ENCODE measurements around the gene MYL12B. TPM values are rescaled to one million over a fixed set of nuclear protein-coding genes. Genes with fewer than 3 reads are reported as not detected.

Gene MYL12B
- polyA plus RNA-seq, 2 of the 4 experiments (the other 2 are of a cell fraction): 419 to 498 TPM

DNA sequence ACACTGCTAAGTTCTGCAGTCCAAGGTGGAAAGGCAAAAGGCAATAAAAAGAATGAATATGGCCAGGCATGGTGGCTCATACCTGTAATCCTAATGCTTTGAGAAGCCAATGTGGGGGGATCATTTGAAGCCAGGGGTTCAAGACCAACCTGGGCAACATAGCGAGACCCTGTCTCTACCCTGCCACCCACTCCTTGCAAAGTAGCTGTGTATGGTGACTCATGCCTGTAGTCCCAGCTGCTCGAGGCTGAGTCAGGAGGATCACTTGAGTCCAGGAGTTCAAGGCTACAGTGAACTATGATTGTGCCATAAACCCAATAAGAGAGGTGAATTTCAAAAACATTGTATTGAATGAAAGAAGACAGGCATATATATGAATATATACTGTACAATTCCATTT lies 2.4 kb downstream of the MYL12B start:
- Histone ChIP-seq H3K4me3 (peak overlapping the region; percentile 94; the same call in 1 of the 3 replicates), H3K4me1 (peaks cover 59% of the 10 kb centered on the region), H3K9me3 (no peaks in the 10 kb centered on the region), H3K4me2 (peak overlapping the region; percentile 94), H3K27ac (no peak overlapping the region)
- TF ChIP-seq ZNF302 (CRISPR knock-in tag; IDR thresholded peaks at IDR 0.05) (no peak), EP300 (IDR thresholded peaks at IDR 0.05) (no peak), SMC3 (IDR thresholded peaks at IDR 0.05) (no peak), FOSL2 (IDR thresholded peaks at IDR 0.05) (no peak), FOSL2 (CRISPR knock-in tag; IDR thresholded peaks at IDR 0.05) (peak; percentile 62), RNF2 (IDR thresholded peaks at IDR 0.05; ENCODE audit: borderline replicate concordance, low read depth) (no peak), PHF8 (IDR thresholded peaks at IDR 0.05; ENCODE audit: borderline replicate concordance, low read depth) (no peak)
- POLR2A ChIA-PET: no interaction called here
- DNase-seq (ENCODE audit: low read depth in 1 of 2, low spot score in 1 of 2) (peak in 1 of 2 experiments; percentile 30), FAIRE-seq (no peak), ATAC-seq (no peak)
- CTCF ChIA-PET: interaction anchor here (0.6 to 1.2 kb wide), 3 partner anchors 12 to 721 kb away, joined by 3 to 4 read pairs (median 3); no protein-coding TSS in a partner anchor
- WGBS (ENCODE audit: missing lambda C conversion rate): 41% methylated on average over 2 of the region's 2 CpGs

DNA sequence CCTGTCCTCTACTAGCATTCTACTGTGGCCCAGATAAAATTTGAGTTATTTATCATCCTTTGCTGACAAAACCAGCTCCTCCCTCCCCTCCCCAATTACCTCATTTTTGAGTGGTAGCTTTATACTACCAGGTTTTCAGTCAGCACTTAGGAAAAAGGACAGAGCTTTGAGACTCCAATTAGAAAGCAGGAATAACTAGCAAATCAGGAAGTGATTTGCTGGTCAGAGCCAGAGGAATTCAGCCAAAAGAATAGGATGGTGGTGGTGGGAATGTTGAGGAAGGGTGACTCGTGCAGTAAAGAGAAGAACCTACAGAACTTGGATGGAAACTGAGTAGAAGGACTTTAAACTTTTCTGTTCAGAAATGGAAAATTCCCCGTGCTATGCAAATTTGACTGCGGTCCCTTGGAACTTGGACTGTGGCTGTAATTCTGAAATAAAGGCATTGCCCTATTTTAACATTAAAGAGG lies 3.7 kb downstream of the MYL12B start:
- ATAC-seq (no peak), DNase-seq (ENCODE audit: low read depth in 1 of 2, low spot score in 1 of 2) (no peak), FAIRE-seq (no peak)
- POLR2A ChIA-PET: no interaction called here
- Histone ChIP-seq H3K27ac (no peak overlapping the region), H3K4me3 (no peak overlapping the region), H3K4me1 (peaks cover 64% of the 10 kb centered on the region), H3K9me3 (no peaks in the 10 kb centered on the region), H3K4me2 (peak overlapping the region; percentile 94)
- no peak for TF ChIP-seq RFX5 (IDR thresholded peaks at IDR 0.05)
- TF ChIP-seq, protein P1, sequence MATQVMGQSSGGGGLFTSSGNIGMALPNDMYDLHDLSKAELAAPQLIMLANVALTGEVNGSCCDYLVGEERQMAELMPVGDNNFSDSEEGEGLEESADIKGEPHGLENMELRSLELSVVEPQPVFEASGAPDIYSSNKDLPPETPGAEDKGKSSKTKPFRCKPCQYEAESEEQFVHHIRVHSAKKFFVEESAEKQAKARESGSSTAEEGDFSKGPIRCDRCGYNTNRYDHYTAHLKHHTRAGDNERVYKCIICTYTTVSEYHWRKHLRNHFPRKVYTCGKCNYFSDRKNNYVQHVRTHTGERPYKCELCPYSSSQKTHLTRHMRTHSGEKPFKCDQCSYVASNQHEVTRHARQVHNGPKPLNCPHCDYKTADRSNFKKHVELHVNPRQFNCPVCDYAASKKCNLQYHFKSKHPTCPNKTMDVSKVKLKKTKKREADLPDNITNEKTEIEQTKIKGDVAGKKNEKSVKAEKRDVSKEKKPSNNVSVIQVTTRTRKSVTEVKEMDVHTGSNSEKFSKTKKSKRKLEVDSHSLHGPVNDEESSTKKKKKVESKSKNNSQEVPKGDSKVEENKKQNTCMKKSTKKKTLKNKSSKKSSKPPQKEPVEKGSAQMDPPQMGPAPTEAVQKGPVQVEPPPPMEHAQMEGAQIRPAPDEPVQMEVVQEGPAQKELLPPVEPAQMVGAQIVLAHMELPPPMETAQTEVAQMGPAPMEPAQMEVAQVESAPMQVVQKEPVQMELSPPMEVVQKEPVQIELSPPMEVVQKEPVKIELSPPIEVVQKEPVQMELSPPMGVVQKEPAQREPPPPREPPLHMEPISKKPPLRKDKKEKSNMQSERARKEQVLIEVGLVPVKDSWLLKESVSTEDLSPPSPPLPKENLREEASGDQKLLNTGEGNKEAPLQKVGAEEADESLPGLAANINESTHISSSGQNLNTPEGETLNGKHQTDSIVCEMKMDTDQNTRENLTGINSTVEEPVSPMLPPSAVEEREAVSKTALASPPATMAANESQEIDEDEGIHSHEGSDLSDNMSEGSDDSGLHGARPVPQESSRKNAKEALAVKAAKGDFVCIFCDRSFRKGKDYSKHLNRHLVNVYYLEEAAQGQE (IDR thresholded peaks at IDR 0.05): peak; percentile 49
- 78% methylated on average over 3 of the region's 3 CpGs for WGBS (ENCODE audit: missing lambda C conversion rate)
- CTCF ChIA-PET: interaction anchor here (1.0 kb wide), 1 partner anchor 401 kb away, joined by 3 read pairs; no protein-coding TSS in a partner anchor

DNA sequence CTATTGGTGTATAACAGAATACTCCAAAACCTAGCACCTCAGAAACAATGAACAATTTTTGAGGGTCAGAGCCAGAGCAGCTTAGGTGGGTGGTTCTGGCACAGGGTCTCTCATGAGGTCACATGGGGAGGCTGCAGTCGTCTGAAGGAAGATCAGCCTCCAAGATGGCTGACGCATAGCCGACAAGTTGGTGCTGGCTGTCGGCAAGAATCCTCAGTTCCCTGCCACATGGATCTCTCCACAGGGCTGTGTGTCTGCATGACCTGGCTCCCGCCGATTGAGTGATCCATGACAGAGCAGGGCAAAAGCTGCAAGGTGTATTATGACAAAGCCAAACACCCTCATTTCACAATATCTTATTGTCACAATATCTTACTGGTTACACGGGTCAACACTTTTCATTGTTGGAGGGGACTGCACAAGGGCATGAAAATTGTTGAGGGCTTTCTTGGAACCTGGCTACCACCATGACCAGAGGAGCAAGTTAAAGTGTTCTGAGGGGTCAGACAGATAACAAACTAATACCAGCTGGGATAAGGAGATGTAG lies 4.2 kb downstream of the MYL12B start:
- WGBS (ENCODE audit: missing lambda C conversion rate): 59% methylated on average over 7 of the region's 7 CpGs
- no peak overlapping the region for H3K27ac ChIP-seq
- POLR2A ChIA-PET: no interaction called here

More for the DNA sequence above, 4.2 kb downstream of the MYL12B start:
- H3K4me1 ChIP-seq: peaks cover 63% of the 10 kb centered on the region
- no peak for DNase-seq (ENCODE audit: low read depth in 1 of 2, low spot score in 1 of 2)
- CTCF ChIA-PET: no interaction called here
- no peak overlapping the region for H3K4me3 ChIP-seq
- H3K4me2 ChIP-seq: peak overlapping the region; percentile 94
- no peak for ATAC-seq
- no peak for FAIRE-seq
- TF ChIP-seq RARB (CRISPR knock-in tag; IDR thresholded peaks at IDR 0.05) (no peak), FOXS1 (CRISPR knock-in tag; IDR thresholded peaks at IDR 0.05) (no peak), ESRRA (IDR thresholded peaks at IDR 0.05; ENCODE audit: borderline replicate concordance, low read length) (no peak), ZFP36 (IDR thresholded peaks at IDR 0.05; ENCODE audit: borderline replicate concordance, partially characterized antibody) (no peak), EHF (CRISPR knock-in tag; IDR thresholded peaks at IDR 0.05) (no peak), RCOR1 (IDR thresholded peaks at IDR 0.05; ENCODE audit: low read depth, low read length) (no peak), CBX8 (IDR thresholded peaks at IDR 0.05) (no peak), FOSL2 (IDR thresholded peaks at IDR 0.05) (no peak), FOSL2 (CRISPR knock-in tag; IDR thresholded peaks at IDR 0.05) (no peak), GATA3 (IDR thresholded peaks at IDR 0.05; ENCODE audit: borderline replicate concordance) (no peak), KDM1A (IDR thresholded peaks at IDR 0.05; ENCODE audit: low read depth) (no peak), CHD2 (IDR thresholded peaks at IDR 0.05; ENCODE audit: low read length, partially characterized antibody) (no peak), POLR2A (IDR thresholded peaks at IDR 0.05; ENCODE audit: low read length) (no peak), BHLHE40 (IDR thresholded peaks at IDR 0.05; ENCODE audit: low read depth, low read length) (no peak), KDM5A (IDR thresholded peaks at IDR 0.05) (no peak)
- TF ChIP-seq, protein P2, sequence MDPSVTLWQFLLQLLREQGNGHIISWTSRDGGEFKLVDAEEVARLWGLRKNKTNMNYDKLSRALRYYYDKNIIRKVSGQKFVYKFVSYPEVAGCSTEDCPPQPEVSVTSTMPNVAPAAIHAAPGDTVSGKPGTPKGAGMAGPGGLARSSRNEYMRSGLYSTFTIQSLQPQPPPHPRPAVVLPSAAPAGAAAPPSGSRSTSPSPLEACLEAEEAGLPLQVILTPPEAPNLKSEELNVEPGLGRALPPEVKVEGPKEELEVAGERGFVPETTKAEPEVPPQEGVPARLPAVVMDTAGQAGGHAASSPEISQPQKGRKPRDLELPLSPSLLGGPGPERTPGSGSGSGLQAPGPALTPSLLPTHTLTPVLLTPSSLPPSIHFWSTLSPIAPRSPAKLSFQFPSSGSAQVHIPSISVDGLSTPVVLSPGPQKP (IDR thresholded peaks at IDR 0.05; ENCODE audit: low read depth, low read length): no peak
- TF ChIP-seq, protein P3, sequence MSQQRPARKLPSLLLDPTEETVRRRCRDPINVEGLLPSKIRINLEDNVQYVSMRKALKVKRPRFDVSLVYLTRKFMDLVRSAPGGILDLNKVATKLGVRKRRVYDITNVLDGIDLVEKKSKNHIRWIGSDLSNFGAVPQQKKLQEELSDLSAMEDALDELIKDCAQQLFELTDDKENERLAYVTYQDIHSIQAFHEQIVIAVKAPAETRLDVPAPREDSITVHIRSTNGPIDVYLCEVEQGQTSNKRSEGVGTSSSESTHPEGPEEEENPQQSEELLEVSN (IDR thresholded peaks at IDR 0.05; ENCODE audit: borderline replicate concordance, low read depth): no peak
- TF ChIP-seq, protein P4, sequence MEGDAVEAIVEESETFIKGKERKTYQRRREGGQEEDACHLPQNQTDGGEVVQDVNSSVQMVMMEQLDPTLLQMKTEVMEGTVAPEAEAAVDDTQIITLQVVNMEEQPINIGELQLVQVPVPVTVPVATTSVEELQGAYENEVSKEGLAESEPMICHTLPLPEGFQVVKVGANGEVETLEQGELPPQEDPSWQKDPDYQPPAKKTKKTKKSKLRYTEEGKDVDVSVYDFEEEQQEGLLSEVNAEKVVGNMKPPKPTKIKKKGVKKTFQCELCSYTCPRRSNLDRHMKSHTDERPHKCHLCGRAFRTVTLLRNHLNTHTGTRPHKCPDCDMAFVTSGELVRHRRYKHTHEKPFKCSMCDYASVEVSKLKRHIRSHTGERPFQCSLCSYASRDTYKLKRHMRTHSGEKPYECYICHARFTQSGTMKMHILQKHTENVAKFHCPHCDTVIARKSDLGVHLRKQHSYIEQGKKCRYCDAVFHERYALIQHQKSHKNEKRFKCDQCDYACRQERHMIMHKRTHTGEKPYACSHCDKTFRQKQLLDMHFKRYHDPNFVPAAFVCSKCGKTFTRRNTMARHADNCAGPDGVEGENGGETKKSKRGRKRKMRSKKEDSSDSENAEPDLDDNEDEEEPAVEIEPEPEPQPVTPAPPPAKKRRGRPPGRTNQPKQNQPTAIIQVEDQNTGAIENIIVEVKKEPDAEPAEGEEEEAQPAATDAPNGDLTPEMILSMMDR (IDR thresholded peaks at IDR 0.05): no peak
- TF ChIP-seq, protein P5, sequence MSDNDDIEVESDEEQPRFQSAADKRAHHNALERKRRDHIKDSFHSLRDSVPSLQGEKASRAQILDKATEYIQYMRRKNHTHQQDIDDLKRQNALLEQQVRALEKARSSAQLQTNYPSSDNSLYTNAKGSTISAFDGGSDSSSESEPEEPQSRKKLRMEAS (IDR thresholded peaks at IDR 0.05): no peak
- no peaks in the 10 kb centered on the region for H3K9me3 ChIP-seq
